Superior temporal gyrus (tissue), 1 donor: ENCODE measurements around the gene TSPAN3.

Experiments used
- DNase-seq: peaks from one replicate; pipeline ENCODE4 v3.0.0-alpha.2; 2016; ENCODE audit errors: extremely low spot score

Gene TSPAN3

DNA sequence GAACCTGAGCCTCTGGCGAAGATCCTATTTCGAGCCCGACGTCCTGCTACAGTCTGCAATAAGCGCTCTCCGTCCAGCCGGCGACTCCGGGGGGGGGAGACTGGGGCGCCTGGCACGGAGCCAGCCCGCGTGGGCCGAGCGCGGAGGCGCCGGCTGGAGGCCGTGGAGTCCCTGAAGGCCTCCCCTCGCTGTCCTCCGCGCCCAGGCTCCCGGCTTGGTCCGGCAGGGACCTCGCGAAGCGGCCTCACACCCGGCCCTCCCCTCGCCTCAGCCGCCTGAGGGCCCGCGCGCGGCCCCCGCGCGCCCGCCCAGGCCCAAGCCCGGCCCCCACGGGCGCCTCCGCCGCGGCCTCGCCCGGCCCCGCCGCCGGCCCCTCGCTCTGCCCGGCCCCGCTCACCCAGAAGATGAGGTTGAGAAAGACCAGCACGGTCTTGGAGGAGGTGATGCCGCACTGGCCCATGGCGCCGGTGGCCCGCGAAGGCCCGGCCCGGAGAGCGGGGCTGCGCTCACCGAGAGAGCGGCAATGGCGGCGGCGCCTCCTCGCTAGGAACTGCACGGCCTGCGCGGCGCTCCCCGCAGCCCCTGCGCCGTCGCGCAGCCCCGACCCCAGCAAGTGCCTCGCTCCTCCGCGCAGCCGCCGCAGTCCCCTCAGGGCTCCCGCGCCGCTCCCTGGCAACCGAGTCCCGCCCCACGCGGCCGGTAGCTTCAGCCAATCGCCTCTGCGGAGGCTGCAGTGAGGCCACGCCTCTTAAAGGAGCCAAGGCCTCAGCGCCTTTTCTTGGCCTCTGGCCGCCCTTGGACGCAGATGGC is at the start of gene TSPAN3:
Gene TSPAN3 (minus strand): TSS at position 615 of the 810 bp plus-strand sequence. CDS start 155 bp downstream, at position 460.
- peak; percentile 95 for DNase-seq

DNA sequence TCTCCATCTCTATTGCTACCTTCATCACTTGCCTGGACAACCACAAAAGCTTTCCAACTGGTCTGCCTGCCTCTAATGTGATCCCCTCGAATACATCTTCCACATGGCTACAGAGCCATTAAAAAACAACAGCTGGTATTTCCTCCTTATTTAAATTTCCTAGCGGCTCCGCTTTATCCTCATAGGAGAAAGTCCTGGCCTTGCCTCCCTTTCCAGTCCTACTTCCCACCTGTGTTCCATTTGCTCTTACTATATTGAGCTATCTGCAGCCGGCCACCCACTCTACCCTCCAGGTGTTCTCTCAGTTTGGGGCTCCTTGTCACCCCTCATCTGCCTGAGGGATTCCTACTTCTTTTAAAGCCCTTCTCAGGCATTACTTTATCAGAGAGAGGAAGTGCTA is 49.7 kb upstream of the TSPAN3 start:
- DNase-seq = no peak

DNA sequence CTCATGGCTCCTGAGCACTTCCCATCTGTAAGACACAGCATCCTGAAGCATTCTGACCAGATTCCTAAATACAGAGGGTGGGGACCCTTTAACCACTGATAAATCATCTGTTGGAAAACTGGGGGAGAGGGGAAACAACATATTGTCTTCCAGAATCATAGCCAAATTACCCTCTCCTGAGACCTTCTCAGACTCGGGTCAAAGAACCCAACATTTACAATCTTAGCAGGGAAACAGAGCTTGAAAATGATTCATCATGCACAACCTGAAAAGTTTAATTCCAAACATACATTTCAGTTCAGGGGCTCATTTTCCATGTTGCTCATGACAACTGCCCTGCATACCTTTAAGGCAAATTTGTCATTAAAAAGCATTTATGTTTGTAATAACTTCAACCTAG is 48.5 kb upstream of the TSPAN3 start:
- DNase-seq = no peak

DNA sequence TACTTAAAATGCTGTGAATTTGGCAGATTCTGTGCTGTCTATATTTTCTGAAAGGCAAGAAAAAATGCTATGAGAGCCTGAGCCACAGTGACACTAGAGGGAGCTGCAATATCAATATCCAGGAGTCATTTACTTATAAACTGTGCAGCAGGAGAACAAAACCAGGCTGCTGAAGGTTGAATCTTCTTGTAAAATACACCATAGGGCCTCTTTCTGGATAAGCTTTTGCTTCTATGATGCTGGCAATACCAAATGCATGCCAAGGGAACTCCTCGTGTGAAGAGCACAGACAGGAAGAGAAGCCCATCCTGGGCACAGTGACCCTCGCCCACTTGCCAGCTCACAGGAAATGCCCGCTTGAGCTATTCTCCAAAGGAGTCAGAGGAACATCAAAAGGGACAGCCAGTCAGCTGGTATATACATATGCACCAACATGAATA is 48.0 kb upstream of the TSPAN3 start:
- DNase-seq = peak; percentile 91

DNA sequence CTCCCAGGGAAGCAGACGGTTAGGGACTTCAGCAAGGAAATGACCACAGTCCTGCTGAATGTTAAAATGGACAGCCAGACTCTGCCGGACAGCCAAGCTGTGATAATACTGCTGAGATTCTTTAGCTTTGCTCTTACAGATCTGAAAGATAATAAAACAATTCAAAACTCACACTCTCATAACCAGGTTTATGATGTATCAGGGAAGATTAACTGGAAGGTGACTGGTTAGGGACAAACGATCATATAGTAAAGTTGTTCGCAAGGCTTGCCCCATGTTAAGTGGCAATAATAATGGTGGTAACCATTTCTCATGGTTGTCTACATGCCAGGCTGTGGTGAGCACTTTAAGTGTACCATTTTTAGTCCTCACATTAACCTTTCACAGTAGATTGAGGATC is 44.3 kb upstream of the TSPAN3 start:
- no peak for DNase-seq

DNA sequence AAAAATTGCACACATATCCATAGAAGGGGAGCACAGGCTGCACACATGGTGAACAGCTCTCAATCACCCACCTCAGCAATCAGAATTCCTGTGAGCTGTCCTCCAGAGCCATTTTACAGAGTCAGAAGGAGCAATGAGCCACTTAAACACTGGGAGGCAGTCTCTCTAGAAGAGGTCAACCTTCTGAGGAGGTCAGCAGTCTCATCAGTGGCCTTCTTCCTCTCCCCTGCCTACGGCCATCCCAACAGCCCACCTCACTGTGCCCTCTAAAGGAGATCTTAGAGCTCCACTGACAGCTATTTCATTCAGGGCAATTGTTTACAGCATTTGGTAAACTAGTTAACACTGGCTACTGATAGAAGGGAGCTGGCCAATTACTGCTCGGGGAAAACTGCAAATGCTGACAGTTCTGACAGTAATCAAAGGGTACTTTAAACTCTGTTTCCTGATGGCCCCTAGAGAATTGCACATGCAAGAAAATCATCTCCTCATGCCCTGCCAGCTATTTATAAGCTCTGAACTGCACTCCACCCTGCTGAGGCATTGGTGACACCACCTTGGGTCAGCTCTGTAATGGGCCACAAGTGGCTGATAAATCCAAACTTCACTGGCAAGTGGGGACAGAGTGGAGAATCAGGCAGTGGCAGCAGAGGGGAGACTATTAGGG is 42.1 kb upstream of the TSPAN3 start:
- DNase-seq = no peak

DNA sequence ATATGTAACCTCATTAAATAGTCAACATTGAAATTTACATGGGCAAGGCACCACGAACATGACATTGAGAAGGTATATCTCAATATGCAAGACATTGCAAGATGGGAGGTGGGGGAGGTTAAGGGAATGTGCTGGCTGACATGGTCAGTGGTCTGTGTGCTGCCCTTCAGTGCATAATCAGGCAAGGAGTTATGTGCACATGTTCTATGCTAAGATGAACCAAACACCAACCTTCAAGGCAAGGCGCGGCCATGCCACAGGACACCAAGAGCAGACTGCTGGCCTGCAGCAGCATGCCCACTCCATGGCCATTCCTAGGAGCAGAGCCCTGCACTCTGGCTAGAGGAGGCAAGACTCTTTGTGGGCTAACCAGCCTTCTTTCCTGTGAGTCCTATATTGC is 40.9 kb upstream of the TSPAN3 start:
- no peak for DNase-seq

DNA sequence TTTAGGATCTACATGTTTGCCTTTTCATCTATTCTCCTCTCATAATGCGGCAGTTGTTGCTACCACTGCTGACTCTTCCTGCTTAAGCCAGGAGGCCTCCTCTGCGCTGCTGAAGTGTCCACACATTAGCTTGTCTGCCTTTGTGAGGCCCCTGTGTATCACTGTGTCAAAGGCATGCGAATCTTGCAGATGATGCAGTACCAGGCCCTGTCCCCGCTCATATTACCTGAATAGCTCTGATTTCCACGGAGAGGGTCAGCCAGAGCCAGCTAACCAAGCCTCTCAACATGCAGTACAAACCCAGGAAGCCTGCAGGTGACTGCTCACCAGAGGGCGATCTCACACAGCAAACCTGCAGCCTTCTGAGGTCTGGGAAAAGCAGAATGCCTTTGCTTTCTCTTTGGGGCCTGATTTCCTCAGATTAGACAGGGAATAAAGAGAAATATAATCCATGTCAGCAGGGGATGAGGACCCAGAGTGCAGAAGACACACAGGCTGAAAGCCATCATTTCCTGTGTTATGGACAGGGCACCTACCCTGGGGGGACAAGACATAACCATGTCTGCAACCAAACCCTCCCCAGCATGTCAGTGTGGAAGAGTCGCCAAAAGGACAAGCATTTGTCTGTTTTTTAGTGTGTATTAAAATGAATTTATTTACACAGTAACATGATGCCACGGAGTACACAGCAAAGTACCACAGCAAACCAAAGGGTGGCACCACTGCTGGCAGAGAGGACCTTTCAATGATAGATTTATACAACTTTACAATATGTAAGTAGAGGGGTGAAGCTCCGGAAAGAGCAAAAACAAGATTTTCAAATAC is 36.8 kb upstream of the TSPAN3 start:
- peak; percentile 74 for DNase-seq

DNA sequence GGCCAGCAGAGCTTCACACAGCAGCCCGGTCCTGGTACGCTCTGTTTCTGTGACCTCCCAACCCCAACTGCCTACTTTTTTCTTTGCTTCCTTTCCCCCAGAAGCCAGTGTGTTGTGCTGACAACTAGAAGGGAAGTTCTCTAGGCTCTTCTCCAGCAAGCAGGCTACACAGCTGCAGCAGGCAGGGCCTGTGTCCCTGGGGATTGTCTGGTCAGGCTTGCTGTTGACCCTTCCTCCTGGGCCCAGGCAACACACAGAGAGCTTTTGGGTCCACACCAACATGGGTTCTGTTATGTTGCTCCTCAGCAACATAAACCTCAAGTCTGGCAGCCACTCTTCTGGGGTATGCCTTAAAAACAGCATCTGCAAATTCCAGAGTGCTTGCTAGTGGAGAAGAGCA is 36.2 kb upstream of the TSPAN3 start:
- no peak for DNase-seq

DNA sequence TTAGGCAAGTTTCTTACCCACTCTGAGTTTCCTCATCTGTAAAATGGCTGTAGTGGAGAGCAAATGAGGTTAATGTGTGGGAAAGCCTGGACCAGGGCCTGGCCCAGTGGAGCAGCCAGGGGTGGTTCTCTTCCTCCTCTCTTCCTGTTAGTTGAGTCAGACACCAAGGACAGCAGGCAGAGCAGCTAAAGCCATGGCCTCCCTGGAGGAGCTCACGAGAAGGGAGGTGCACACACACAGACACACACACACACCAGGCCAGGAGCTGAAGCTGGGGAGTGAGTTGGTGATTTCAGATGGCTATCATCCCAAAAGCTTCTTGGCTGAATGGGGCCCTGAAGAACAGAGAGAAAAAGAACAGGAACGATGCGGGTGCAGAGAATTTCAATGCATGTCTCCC is 33.2 kb upstream of the TSPAN3 start:
- DNase-seq = no peak

DNA sequence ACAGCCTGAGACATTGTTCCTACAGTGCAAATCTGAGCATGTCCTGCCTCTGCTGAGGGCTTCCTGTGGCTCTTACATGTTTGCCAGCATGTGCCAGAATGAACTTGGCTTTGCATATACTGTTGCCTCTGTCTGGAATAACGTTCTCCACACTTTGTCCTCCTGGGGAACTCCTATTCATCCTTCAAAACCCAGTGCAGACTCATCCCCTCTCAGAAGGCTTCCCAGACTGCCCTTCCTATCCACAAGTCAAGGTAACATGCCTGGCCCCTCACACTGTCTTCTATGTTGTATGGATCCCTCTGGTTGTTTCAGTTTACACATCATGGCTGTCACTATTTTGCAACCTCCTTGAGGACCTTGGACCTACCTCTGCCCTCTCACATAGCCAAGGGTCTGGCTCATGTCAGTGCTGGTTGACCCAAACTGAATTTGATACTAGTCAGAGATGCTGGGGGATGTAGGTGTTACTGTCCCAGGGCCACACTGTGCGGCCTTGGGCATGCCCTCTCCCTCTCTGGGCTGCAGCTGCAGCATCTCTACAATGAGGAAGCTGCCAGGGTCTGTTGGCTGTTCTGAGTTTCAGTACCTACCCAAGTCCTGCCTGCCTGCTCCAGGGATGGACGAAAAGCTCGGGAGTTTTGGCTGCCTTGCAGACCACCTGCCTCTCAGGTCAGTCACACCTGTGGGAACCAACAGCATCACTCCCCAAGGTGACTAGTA is 29.0 kb upstream of the TSPAN3 start:
- no peak for DNase-seq

DNA sequence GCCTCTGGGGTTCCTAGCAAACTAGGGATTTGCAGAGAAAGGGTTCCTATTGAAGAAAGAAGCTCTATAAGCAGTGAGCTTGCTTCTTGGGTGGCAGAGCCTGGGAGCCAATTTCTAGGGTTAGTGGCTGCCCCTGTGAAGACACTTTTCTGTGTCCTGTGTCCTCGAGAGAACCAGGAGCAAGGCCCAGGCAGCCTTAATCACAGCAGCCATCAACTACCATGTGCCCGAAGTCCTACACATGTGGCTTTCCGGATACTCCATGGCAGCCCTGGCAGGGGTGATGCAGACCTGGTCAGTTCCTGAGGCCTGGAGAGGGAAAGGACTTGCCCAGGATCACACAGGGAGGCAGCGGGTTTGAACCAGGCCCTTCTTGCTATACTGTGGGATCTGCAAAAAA is 27.7 kb upstream of the TSPAN3 start:
- DNase-seq = no peak

DNA sequence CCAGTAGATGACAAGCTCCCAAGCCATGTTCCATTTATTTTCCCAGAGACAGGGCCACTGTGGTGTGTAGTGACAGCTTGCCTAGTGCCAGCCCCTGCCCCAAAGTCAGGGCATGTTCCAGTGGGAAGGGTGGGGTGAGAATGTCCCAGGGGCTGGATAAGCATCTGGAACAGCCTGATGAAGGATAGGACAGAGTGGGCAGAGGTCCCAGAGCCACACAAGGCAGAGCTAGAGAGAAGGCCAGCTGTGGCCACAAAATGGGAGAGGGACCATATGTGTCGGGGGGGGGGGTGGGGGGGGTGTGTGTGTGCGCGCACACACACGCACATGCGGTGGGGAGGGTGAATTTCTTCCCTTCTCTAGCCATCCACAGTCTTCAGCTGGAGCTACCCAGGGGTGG is 27.0 kb upstream of the TSPAN3 start:
- no peak for DNase-seq

DNA sequence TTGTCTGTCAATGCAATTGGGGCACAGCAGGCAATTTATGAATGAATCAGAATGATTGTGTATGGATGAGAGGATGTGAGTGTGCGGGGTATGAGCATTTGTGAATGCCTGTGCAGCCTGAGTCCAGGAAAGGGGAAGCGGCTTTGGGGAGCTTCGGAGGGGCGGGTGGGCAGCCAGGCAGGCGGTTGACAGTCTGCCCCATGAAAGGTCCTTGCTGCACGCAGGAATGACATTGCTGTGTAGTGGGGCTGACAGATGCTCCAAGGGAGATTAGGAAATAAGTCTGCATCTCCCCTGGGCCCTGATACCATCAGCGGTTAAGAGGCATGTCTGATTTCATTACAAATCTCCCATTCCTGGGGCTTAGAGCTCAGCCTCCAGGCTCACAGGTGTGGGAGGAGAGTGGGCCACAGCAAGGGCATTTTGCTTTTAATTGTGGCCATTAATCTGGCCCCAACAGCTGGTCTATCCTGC is 26.4 kb upstream of the TSPAN3 start:
- no peak for DNase-seq

DNA sequence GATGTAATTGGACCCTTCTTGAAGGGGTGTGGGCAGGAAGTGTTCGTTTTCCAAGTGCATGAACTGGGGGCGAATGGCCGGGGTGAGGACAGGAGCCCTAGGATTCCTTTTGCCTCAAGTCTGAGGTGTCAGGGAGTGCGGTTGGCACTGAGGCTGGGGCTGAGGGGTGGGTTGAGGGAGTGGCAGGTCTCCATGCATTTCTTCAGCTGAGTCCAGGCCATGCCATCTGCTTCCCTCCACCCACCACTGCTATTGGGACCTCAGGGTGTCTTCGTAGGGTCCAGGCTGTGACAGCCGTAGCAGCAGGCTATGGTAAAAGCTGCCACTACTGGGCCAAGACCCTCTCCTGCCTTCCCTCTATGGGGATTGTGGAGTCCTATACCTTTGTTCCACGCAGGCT is 25.6 kb upstream of the TSPAN3 start:
- no peak for DNase-seq

DNA sequence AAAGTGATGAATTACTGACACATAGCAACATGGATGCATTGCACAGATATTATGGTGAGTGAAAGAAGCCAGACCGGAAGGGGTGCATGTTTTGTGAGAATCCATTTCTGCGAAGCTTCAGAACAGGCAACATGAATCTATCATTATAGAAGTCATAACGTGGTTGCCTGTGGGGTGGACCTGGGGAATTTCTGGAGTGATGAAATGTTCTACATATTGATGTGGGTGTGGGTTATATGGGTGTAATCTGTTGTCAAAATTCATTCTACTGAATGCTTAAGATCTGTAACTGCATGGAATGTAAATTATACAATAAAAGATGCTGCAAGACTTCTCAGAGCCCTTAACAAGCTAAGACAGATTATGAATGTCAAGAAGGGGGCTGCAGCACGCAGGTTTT is 25.2 kb upstream of the TSPAN3 start:
- DNase-seq = no peak

DNA sequence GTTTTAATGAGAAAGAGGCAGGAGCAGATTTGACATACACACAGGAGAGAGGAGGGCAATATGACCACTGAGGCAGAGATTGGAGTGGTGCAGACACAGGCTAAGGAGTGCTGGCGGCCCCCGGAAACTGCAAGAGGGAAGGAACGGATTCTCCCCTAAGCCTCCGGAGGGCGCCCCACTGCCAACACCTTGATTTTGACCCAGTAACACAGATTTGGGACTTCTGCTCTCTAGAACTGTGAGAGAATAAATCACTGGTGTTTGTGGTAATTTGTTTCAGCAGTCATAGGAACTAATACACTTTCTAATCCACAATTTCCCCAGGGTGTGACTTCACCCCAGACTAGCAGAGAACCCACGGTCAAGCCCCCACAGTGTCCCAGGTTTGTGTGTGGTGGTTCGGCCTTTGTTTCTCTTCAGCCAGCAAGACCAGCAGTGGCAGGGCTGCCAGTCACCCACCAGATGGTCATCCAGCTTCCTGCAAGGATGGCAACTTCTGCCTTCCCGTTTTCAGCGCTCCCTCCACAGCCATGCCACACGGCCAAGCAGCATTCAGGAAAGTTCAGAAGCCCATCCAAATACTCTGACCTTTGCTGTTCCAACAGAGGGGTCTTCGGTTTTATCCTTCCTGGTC is 23.6 kb upstream of the TSPAN3 start:
- DNase-seq = no peak

DNA sequence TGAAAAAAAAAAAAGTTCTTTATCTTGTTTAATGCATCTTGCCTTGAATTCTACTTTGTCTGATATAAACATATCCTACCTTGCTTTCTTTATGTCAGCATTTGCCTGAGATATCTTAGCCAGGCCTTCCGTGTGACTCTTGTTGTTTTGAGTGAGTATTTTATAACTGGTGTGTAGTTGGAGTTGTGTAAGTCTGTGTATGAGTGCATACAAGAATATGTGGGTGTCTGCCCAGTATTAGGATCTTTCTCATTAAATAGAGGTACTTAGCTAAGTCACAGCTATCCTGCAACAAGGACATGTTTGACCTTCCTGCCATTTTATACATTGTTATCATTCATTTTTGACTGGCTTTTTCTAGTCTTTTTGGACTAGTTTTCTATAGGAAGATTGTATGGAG is 22.5 kb upstream of the TSPAN3 start:
- DNase-seq = no peak

DNA sequence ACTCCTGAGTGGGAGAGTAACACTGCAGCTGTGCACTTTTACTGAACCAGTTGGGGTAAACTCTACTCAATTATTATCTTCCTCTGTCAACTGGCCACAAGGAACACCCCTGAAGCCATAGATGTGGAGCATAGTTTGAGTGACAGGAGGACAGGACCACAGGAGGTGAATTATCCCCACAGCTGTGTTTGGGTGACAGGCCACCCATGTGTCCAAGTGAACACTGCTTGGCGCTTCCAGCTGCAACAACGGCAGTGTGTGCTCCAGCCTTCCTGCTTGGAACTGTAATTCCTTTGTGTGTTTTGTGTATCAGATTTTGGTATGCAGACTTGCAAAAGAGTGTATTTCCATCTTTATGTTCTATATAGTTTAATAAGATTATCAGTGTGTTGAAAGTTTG is 20.2 kb upstream of the TSPAN3 start:
- no peak for DNase-seq

DNA sequence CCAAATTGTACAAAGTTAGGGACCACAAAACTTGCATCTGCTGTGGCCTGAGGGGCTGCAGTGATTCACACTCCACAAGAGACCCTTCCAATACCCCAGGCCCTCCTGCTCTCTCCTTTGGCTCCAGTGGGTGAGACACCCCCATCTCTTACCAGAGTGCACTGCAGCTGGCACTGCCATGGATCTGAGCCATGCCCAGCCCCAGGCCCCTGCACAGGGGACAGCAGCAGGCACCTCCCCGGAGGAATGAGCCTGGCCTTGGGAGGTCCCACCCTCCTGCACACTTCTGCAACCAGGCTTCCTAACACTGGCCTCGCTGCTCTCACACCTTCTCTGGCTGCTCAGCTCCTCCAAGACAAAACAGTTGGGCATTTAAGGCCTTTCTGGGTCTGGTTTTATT is 16.3 kb upstream of the TSPAN3 start:
- DNase-seq = no peak

DNA sequence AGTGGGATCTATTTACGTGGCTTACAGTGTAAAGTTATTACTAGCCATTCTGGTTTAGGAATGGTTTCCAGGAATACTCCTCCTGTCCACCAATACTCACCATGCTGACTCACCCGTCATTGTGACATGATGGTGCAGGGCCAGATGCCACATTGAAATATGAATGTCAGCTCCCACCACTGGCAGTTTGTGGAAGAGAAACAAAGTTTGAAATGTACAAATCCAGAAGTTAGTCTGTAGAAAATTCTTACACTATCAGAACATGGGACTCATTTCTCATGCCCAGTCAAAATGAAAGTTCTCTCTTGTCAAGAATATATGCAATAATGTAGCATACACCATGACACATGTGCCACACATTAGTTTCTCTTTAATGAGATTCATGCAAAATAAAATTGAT is 14.4 kb upstream of the TSPAN3 start:
- no peak for DNase-seq
